Neutrophil (primary cell): ENCODE measurements around the gene MAPK13.
"Not testable (repeated sequence)": the region's sequence is repeated elsewhere in the genome, so short reads cannot be mapped to it uniquely, and the experiment has no call there.

Source experiments
- H3K27ac ChIP-seq: fragments of 200-600 bp; sonication (generic); 2 replicates; pipeline ENCODE4 v1.5.1; 2016; ENCODE audit warnings: mild to moderate bottlenecking, moderate library complexity
- H3K27me3 ChIP-seq: fragments of 200-600 bp; sonication (generic); 2 replicates; pipeline ENCODE4 v1.6.0; 2016; ENCODE audit warnings: mild to moderate bottlenecking
- H3K36me3 ChIP-seq: fragments of 200-600 bp; sonication (generic); 2 replicates; pipeline ENCODE4 v1.5.1; 2017
- H3K4me1 ChIP-seq, 2 experiments: fragments of 200-600 bp in 1 of 2; sonication (generic) in 1 of 2; 1 replicate in 1 of 2; 2 replicates in 1 of 2; pipeline versions ENCODE4 v1.5.1 to v1.6.1; 2013 to 2016; ENCODE audit warnings: low read depth in 1 of 2, low read length in 1 of 2, mild to moderate bottlenecking in 1 of 2, moderate library complexity in 1 of 2; ENCODE audit not compliant: control insufficient read depth in 1 of 2, insufficient read depth in 1 of 2
- H3K4me3 ChIP-seq, 2 experiments: fragments of 200-600 bp in 1 of 2; sonication (generic) in 1 of 2; 1 replicate in 1 of 2; 2 replicates in 1 of 2; pipeline ENCODE4 v1.5.1; 2013 to 2016; ENCODE audit warnings: low read depth in 1 of 2, low read length in 1 of 2, mild to moderate bottlenecking in 1 of 2, moderate library complexity in 1 of 2
- H3K9me3 ChIP-seq: fragments of 200-600 bp; sonication (generic); 2 replicates; pipeline ENCODE4 v1.5.1; 2016
- CTCF ChIP-seq: fragments of 200-600 bp; sonication (generic); IDR thresholded peaks from 2 replicates; pipeline ENCODE4 v1.5.1; 2016; ENCODE audit warnings: antibody characterized with exemption

MAPK13 gene

GRCh38 chr6:36121787-36122494 is 8.4 kb upstream of the MAPK13 start:
- peak overlapping the region; percentile 49 to 60 for H3K4me3 ChIP-seq
- no peaks in the 10 kb centered on the region for H3K9me3 ChIP-seq
- no peak for TF ChIP-seq CTCF
- H3K27ac ChIP-seq, result peak overlapping the region; percentile 96
- H3K36me3 ChIP-seq, result peaks cover 27% of the 10 kb centered on the region
- H3K4me1 ChIP-seq, result peaks cover 98 to 100% of the 10 kb centered on the region in 2 experiments
- no peaks in the 10 kb centered on the region for H3K27me3 ChIP-seq

GRCh38 chr6:36122495-36123269 is 7.6 kb upstream of the MAPK13 start:
- H3K36me3 ChIP-seq, result peaks cover 22% of the 10 kb centered on the region
- peaks cover 98 to 100% of the 10 kb centered on the region in 2 experiments for H3K4me1 ChIP-seq
- peak overlapping the region in 1 of 2 experiments; percentile 60 for H3K4me3 ChIP-seq
- H3K27ac ChIP-seq, result peak overlapping the region; percentile 96
- H3K27me3 ChIP-seq, result no peaks in the 10 kb centered on the region
- no peaks in the 10 kb centered on the region for H3K9me3 ChIP-seq
- TF ChIP-seq CTCF, result no peak

GRCh38 chr6:36123270-36124139 is 6.8 kb upstream of the MAPK13 start:
- no peaks in the 10 kb centered on the region for H3K9me3 ChIP-seq
- H3K27me3 ChIP-seq, result no peaks in the 10 kb centered on the region
- peaks cover 20% of the 10 kb centered on the region for H3K36me3 ChIP-seq
- H3K4me3 ChIP-seq, result peak overlapping the region in 1 of 2 experiments; percentile 6
- peaks cover 98 to 100% of the 10 kb centered on the region in 2 experiments for H3K4me1 ChIP-seq
- peak; percentile 92 for TF ChIP-seq CTCF
- peak overlapping the region; percentile 96 for H3K27ac ChIP-seq

GRCh38 chr6:36124346-36124745 is 6.0 kb upstream of the MAPK13 start:
- peaks cover 98 to 100% of the 10 kb centered on the region in 2 experiments for H3K4me1 ChIP-seq
- H3K4me3 ChIP-seq, result peak overlapping the region in 1 of 2 experiments; percentile 6
- H3K27ac ChIP-seq, result peak overlapping the region; percentile 96
- H3K27me3 ChIP-seq, H3K9me3 ChIP-seq: not testable (repeated sequence)
- peaks cover 15% of the 10 kb centered on the region for H3K36me3 ChIP-seq

GRCh38 chr6:36124881-36125280 is 5.4 kb upstream of the MAPK13 start:
- peaks cover 9% of the 10 kb centered on the region for H3K36me3 ChIP-seq
- TF ChIP-seq CTCF, result no peak
- no peak overlapping the region for H3K4me3 ChIP-seq
- H3K27me3 ChIP-seq, result no peaks in the 10 kb centered on the region
- H3K9me3 ChIP-seq, result no peaks in the 10 kb centered on the region
- peaks cover 98 to 100% of the 10 kb centered on the region in 2 experiments for H3K4me1 ChIP-seq
- peak overlapping the region; percentile 96 for H3K27ac ChIP-seq
